Fibroblast of lung (primary cell): ENCODE results near the gene RIPK3. TPM values are rescaled to one million over a fixed set of nuclear protein-coding genes. Genes with fewer than 3 reads are reported as not detected.

Experiments
- DNase-seq, 2 donors: peaks; one replicate each; pipeline versions ENCODE4 v3.0.0 to v3.0.0-alpha.2; 2010; ENCODE audit warnings: low read depth in 2 of 2
- H2AFZ ChIP-seq: 2 replicates; pipeline ENCODE4 v1.5.1; 2012; ENCODE audit warnings: low read length, control low read depth, inconsistent platforms
- H3K27ac ChIP-seq: 2 replicates; pipeline ENCODE4 v1.5.1; 2011; ENCODE audit warnings: low read length, control low read depth; ENCODE audit not compliant: insufficient read depth
- H3K27me3 ChIP-seq: 2 replicates; pipeline ENCODE4 v1.5.1; 2011; ENCODE audit warnings: mild to moderate bottlenecking, low read length; ENCODE audit not compliant: control insufficient read depth, insufficient read depth
- H3K36me3 ChIP-seq: 2 replicates; pipeline ENCODE4 v1.5.1; 2011; ENCODE audit warnings: low read length; ENCODE audit not compliant: control insufficient read depth, insufficient read depth
- H3K4me1 ChIP-seq: 2 replicates; pipeline ENCODE4 v1.5.1; 2011; ENCODE audit warnings: low read length; ENCODE audit not compliant: control insufficient read depth, insufficient read depth; ENCODE audit errors: extremely low read depth
- H3K4me2 ChIP-seq: 2 replicates; pipeline ENCODE4 v1.5.1; 2011; ENCODE audit warnings: low read length, control low read depth; ENCODE audit not compliant: insufficient read depth; ENCODE audit errors: extremely low read depth
- H3K4me3 ChIP-seq, 4 experiments: fragments of 200-600 bp in 1 of 4; sonication (generic) in 1 of 4; replicated peaks in 1 of 4; 2 replicates each; pipeline ENCODE4 v1.5.1; 2011 to 2016; ENCODE audit warnings: low read length in 4 of 4, low read depth in 3 of 4, mild to moderate bottlenecking in 3 of 4, control low read depth in 2 of 4, inconsistent platforms in 1 of 4, mixed read lengths in 1 of 4; ENCODE audit not compliant: insufficient read depth in 1 of 4; ENCODE audit errors: control extremely low read depth in 1 of 4
- H3K79me2 ChIP-seq: 2 replicates; pipeline ENCODE4 v1.5.1; 2012; ENCODE audit warnings: mild to moderate bottlenecking, low read length, inconsistent platforms; ENCODE audit not compliant: control insufficient read depth, insufficient read depth
- H3K9ac ChIP-seq: 2 replicates; pipeline ENCODE4 v1.5.1; 2011; ENCODE audit warnings: mild to moderate bottlenecking, low read length, control low read depth; ENCODE audit not compliant: insufficient read depth
- H3K9me3 ChIP-seq: 2 replicates; pipeline ENCODE4 v1.5.1; 2012; ENCODE audit warnings: low read depth, low read length; ENCODE audit not compliant: control insufficient read depth, insufficient read depth
- H4K20me1 ChIP-seq: 2 replicates; pipeline ENCODE4 v1.5.1; 2011; ENCODE audit warnings: low read length; ENCODE audit not compliant: control insufficient read depth, insufficient read depth; ENCODE audit errors: extremely low read depth
- EZH2 ChIP-seq: IDR thresholded peaks from 2 replicates; pipeline ENCODE4 v1.5.1; 2012; ENCODE audit warnings: low read length, control low read depth, mild to moderate bottlenecking; ENCODE audit errors: missing control alignments
- polyA plus RNA-seq, 2 donors: library from polyadenylated mRNA; depleted of rRNA in 1 of 2; stranded (reverse) in 1 of 2; unstranded in 1 of 2; fragments of >200 nt; gene quantifications; 2 replicates each; pipeline ENCODE4 v1.2.1, GENCODE V29; 2011 to 2012; ENCODE audit warnings: missing spikeins in 1 of 2
- total RNA-seq: library from RNA; depleted of rRNA; stranded (reverse); fragments of >200 nt; gene quantifications from 2 replicates; pipeline ENCODE4 v1.2.1, GENCODE V29; 2014
- TF ChIP-seq, protein P1 (sequence below), 2 donors: IDR thresholded peaks in 1 of 2; conservative IDR thresholded peaks in 1 of 2; 1 replicate in 1 of 2; 2 replicates in 1 of 2; pipeline ENCODE4 v1.5.1; 2011 to 2012; ENCODE audit warnings: low read length in 2 of 2, control low read depth in 1 of 2, inconsistent platforms in 1 of 2, low read depth in 1 of 2, mild to moderate bottlenecking in 1 of 2

The RIPK3 gene
- total and polyA plus RNA-seq, 2 donors (not counting 1 experiment from before 2014, with no cell fraction given) = 0.20 to 0.33 TPM

DNA sequence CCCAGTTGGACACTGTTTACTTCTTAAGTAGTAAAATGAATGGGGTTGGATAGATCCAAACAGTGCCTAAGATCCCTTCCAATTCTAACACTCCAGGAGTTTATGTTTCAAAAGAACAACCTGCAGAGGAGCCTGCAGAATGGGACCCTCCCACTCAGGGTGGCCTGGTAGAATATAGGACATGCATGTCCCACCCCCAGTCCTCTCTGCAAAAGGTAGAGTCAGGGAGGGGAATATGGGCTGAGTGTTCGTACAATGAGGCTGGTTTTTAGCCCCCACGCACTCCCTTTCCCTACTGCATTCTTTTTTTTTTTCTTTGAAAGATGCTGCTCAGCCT is 47.2 kb upstream of the RIPK3 start:
- Histone ChIP-seq H3K79me2 (no peaks in the 10 kb centered on the region), H2AFZ (no peak overlapping the region), H3K27me3 (no peaks in the 10 kb centered on the region), H3K4me3 (no peak overlapping the region), H3K9ac (no peak overlapping the region), H3K4me1 (peaks cover 7% of the 10 kb centered on the region), H3K4me2 (no peak overlapping the region), H3K9me3 (no peaks in the 10 kb centered on the region), H4K20me1 (no peaks in the 10 kb centered on the region), H3K27ac (no peak overlapping the region), H3K36me3 (no peaks in the 10 kb centered on the region)
- DNase-seq = no peak
- TF ChIP-seq, protein P1, sequence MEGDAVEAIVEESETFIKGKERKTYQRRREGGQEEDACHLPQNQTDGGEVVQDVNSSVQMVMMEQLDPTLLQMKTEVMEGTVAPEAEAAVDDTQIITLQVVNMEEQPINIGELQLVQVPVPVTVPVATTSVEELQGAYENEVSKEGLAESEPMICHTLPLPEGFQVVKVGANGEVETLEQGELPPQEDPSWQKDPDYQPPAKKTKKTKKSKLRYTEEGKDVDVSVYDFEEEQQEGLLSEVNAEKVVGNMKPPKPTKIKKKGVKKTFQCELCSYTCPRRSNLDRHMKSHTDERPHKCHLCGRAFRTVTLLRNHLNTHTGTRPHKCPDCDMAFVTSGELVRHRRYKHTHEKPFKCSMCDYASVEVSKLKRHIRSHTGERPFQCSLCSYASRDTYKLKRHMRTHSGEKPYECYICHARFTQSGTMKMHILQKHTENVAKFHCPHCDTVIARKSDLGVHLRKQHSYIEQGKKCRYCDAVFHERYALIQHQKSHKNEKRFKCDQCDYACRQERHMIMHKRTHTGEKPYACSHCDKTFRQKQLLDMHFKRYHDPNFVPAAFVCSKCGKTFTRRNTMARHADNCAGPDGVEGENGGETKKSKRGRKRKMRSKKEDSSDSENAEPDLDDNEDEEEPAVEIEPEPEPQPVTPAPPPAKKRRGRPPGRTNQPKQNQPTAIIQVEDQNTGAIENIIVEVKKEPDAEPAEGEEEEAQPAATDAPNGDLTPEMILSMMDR (conservative IDR thresholded peaks at IDR 0.05 in 1 of 2, IDR thresholded peaks at IDR 0.05 in 1 of 2; ENCODE audit: low read depth in 1 of 2, low read length in 2 of 2) = no peak
- no peak for TF ChIP-seq EZH2

DNA sequence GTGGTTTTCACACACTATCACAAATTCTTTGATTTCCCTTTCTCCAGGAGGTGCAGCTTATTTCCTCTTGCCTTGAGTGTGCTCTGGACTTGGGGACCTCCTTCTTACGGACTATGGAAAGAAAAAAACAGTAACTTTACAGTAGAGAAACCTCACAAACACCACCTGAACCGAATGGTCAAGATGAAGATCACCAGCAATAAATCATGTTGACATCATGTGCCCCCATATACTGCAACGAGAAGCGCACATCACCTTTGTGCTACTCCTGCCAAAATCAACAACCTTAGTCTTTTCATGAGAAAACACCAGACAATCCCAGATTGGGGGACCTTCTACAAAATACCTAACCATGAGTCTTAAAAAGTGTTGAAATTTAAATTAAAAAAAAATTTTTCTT is 45.7 kb upstream of the RIPK3 start:
- Histone ChIP-seq H3K4me3 (no peak overlapping the region), H3K4me2 (no peak overlapping the region), H4K20me1 (no peaks in the 10 kb centered on the region), H3K9ac (no peak overlapping the region), H3K36me3 (no peaks in the 10 kb centered on the region), H2AFZ (no peak overlapping the region), H3K27ac (no peak overlapping the region), H3K9me3 (no peaks in the 10 kb centered on the region), H3K79me2 (no peaks in the 10 kb centered on the region), H3K27me3 (no peaks in the 10 kb centered on the region), H3K4me1 (peaks cover 7% of the 10 kb centered on the region)
- TF ChIP-seq, protein P1 (conservative IDR thresholded peaks at IDR 0.05 in 1 of 2, IDR thresholded peaks at IDR 0.05 in 1 of 2; ENCODE audit: low read depth in 1 of 2, low read length in 2 of 2) = no peak
- DNase-seq = no peak

DNA sequence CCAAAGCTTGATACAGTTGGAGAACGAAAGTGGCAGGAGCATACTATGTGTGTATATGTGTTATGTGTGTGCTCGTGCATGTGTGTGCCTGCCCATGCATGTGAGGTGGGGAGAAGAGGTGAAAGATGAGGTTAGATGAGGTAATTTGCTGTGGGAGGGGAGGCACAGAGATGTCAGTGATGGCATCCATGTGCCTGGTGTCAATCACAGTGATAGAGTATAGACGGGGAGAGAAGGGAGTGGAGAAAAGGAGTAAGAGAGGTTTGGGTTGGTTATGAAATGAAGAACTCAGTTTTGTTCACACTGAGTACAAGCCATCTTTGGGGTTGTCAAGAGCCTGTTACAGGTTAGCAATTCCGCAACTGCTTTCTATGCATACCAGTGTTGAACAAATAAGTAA is 44.4 kb upstream of the RIPK3 start:
- H2AFZ ChIP-seq = no peak overlapping the region
- H3K9me3 ChIP-seq = no peaks in the 10 kb centered on the region
- peaks cover 2% of the 10 kb centered on the region for H3K4me1 ChIP-seq
- H4K20me1 ChIP-seq = no peaks in the 10 kb centered on the region
- no peaks in the 10 kb centered on the region for H3K36me3 ChIP-seq
- no peaks in the 10 kb centered on the region for H3K27me3 ChIP-seq
- H3K4me2 ChIP-seq = no peak overlapping the region
- H3K79me2 ChIP-seq = no peaks in the 10 kb centered on the region
- no peak for DNase-seq
- TF ChIP-seq, protein P1 (conservative IDR thresholded peaks at IDR 0.05 in 1 of 2, IDR thresholded peaks at IDR 0.05 in 1 of 2; ENCODE audit: low read depth in 1 of 2, low read length in 2 of 2) = no peak
- TF ChIP-seq EZH2 = no peak
- H3K27ac ChIP-seq = no peak overlapping the region
- no peak overlapping the region for H3K9ac ChIP-seq
- H3K4me3 ChIP-seq = no peak overlapping the region
